HCT116 (cell line): ENCODE results near the gene TREM2. TPM values are rescaled to one million over a fixed set of nuclear protein-coding genes. Genes with fewer than 3 reads are reported as not detected.

Experiments
- ATAC-seq: fragments of 200-7000 bp; cut with Tn5 transposase; 2 replicates; pipeline ENCODE4 v1.9.1; 2020; ENCODE audit warnings: mild to moderate bottlenecking, moderate library complexity
- BruUV-seq: library from RNA; stranded (reverse); fragments of 400-500 nt; replicated peaks from 2 replicates; lab custom pipeline; 2021; lab: Mats Ljungman, UMichigan
- CTCF ChIA-PET: fragments of 300-600 bp; sonication (Branson Sonifier 250); formaldehyde crosslinking; loops from one replicate; lab custom pipeline; 2021; ENCODE audit warnings: antibody characterized with exemption; lab: Charles Lee
- POLR2A ChIA-PET: fragments of 300-600, 350-600 bp; sonication (Branson Sonifier 250); formaldehyde crosslinking; loops from one replicate; lab custom pipeline; 2021; ENCODE audit warnings: antibody characterized with exemption; lab: Charles Lee
- RAD21 ChIA-PET, 2 experiments: fragments of 300-600 bp; sonication (Branson Sonifier 250); formaldehyde crosslinking; loops; one replicate each; lab custom pipeline; 2023; ENCODE audit warnings: low total read pairs in 2 of 2; ENCODE audit not compliant: uncharacterized antibody in 2 of 2, unreplicated experiment in 2 of 2, low non-redundant PET in 1 of 2; lab: Charles Lee
- DNase-seq: peaks from one replicate; pipeline ENCODE4 v3.0.0-alpha.2; 2010; ENCODE audit warnings: low read depth, low spot score
- H2AFZ ChIP-seq: fragments of 200-600 bp; shearing (Covaris generic), sonication (generic); 2 replicates; pipeline ENCODE4 v1.6.1; 2017; ENCODE audit warnings: low read depth, mixed run types, mixed read lengths, antibody characterized with exemption, low read length; ENCODE audit not compliant: poor library complexity, severe bottlenecking
- H3K27ac ChIP-seq: 2 replicates; pipeline ENCODE4 v1.5.1; 2012; ENCODE audit warnings: low read depth, low read length
- H3K27me3 ChIP-seq: fragments of 200-600 bp; sonication (generic); 2 replicates; pipeline ENCODE4 v1.6.1; 2016; ENCODE audit warnings: mixed run types, low read length, mixed read lengths; ENCODE audit not compliant: insufficient read depth
- H3K36me3 ChIP-seq, 2 experiments: fragments of 200-500 bp in 1 of 2; fragments of 200-600 bp in 1 of 2; sonication (Bioruptor generic) in 1 of 2; sonication (generic) in 1 of 2; 2 replicates each; pipeline versions ENCODE4 v1.5.1 to v1.6.1; 2014 to 2016; ENCODE audit warnings: low read length in 2 of 2, inconsistent platforms in 1 of 2, mixed read lengths in 1 of 2, mixed run types in 1 of 2; ENCODE audit not compliant: insufficient read depth in 2 of 2, control insufficient read depth in 1 of 2
- H3K4me1 ChIP-seq, 2 experiments: fragments of 200-600 bp in 1 of 2; sonication (generic) in 1 of 2; 2 replicates each; pipeline versions ENCODE4 v1.5.1 to v1.6.1; 2012 to 2017; ENCODE audit warnings: low read length in 2 of 2, inconsistent platforms in 1 of 2, mild to moderate bottlenecking in 1 of 2, mixed read lengths in 1 of 2, mixed run types in 1 of 2, moderate library complexity in 1 of 2; ENCODE audit not compliant: insufficient read depth in 2 of 2, control insufficient read depth in 1 of 2
- H3K4me2 ChIP-seq: fragments of 200-600 bp; sonication (generic); 2 replicates; pipeline ENCODE4 v1.6.1; 2017; ENCODE audit warnings: mixed run types, low read length, mixed read lengths
- H3K4me3 ChIP-seq, 2 experiments: fragments of 200-600 bp in 1 of 2; sonication (generic) in 1 of 2; replicated peaks in 1 of 2; 2 replicates each; pipeline ENCODE4 v1.5.1; 2011 to 2016; ENCODE audit warnings: low read length in 2 of 2, control low read depth in 1 of 2, low read depth in 1 of 2, mild to moderate bottlenecking in 1 of 2, mixed read lengths in 1 of 2, mixed run types in 1 of 2
- H3K79me2 ChIP-seq: fragments of 200-600 bp; sonication (generic); 2 replicates; pipeline ENCODE4 v1.6.1; 2017; ENCODE audit warnings: mild to moderate bottlenecking, mixed run types, low read length, moderate library complexity, mixed read lengths; ENCODE audit not compliant: insufficient read depth
- H3K9ac ChIP-seq: fragments of 200-600 bp; sonication (generic); 2 replicates; pipeline ENCODE4 v1.6.1; 2016; ENCODE audit warnings: low read length, mixed read lengths
- H3K9me2 ChIP-seq: fragments of 200-600 bp; sonication (generic), shearing (Covaris generic); 2 replicates; pipeline ENCODE4 v1.6.1; 2017; ENCODE audit warnings: mixed run types, mild to moderate bottlenecking, moderate library complexity; ENCODE audit not compliant: insufficient read depth
- H3K9me3 ChIP-seq, 2 experiments: fragments of 200-500 bp in 1 of 2; fragments of 200-600 bp in 1 of 2; sonication (Bioruptor generic) in 1 of 2; sonication (generic) in 1 of 2; 2 replicates each; pipeline ENCODE4 v1.6.1; 2014 to 2017; ENCODE audit warnings: low read length in 2 of 2, mixed read lengths in 2 of 2, inconsistent platforms in 1 of 2, low read depth in 1 of 2, mild to moderate bottlenecking in 1 of 2, mixed run types in 1 of 2, moderate library complexity in 1 of 2; ENCODE audit not compliant: control insufficient read depth in 1 of 2, insufficient read depth in 1 of 2
- H4K20me1 ChIP-seq: fragments of 200-600 bp; sonication (generic), shearing (Covaris generic); 2 replicates; pipeline ENCODE4 v1.6.1; 2017; ENCODE audit warnings: mixed run types, mild to moderate bottlenecking, moderate library complexity; ENCODE audit not compliant: insufficient read depth
- ATF3 ChIP-seq: IDR thresholded peaks from 2 replicates; pipeline ENCODE4 v1.6.1; 2012
- CBX3 ChIP-seq: IDR thresholded peaks from 2 replicates; pipeline ENCODE4 v1.6.1; 2012; ENCODE audit warnings: low read depth
- CTCF ChIP-seq, 3 experiments: fragments of 200-600 bp in 1 of 3; sonication (generic) in 1 of 3; IDR thresholded peaks in 2 of 3; conservative IDR thresholded peaks in 1 of 3; 2 replicates each; pipeline ENCODE4 v1.5.1; 2012 to 2017; ENCODE audit warnings: low read depth in 2 of 3, low read length in 2 of 3, antibody characterized with exemption in 1 of 3, borderline replicate concordance in 1 of 3, control low read depth in 1 of 3, mild to moderate bottlenecking in 1 of 3, mixed read lengths in 1 of 3, mixed run types in 1 of 3, moderate library complexity in 1 of 3; ENCODE audit not compliant: insufficient read depth in 1 of 3
- EGR1 ChIP-seq: IDR thresholded peaks from 2 replicates; pipeline ENCODE4 v1.6.1; 2012; ENCODE audit warnings: low read depth
- ELF1 ChIP-seq: IDR thresholded peaks from 2 replicates; pipeline ENCODE4 v1.6.1; 2012; ENCODE audit warnings: low read depth, borderline replicate concordance
- EZH2 ChIP-seq: fragments of 200-600 bp; sonication (generic); IDR thresholded peaks from 2 replicates; pipeline ENCODE4 v1.6.1; 2017; ENCODE audit warnings: antibody characterized with exemption, mixed run types
- EZH2phosphoT487 ChIP-seq: fragments of 200-600 bp; IDR thresholded peaks from 2 replicates; pipeline ENCODE4 v1.6.1; 2018; ENCODE audit warnings: antibody characterized with exemption, borderline replicate concordance
- FOSL1 ChIP-seq: IDR thresholded peaks from 2 replicates; pipeline ENCODE4 v1.6.1; 2012; ENCODE audit warnings: low read depth
- JUND ChIP-seq: IDR thresholded peaks from 2 replicates; pipeline ENCODE4 v1.6.1; 2012
- POLR2AphosphoS5 ChIP-seq: IDR thresholded peaks from 2 replicates; pipeline ENCODE4 v1.6.1; 2011; ENCODE audit warnings: mild to moderate bottlenecking, low read depth, low read length, moderate library complexity
- REST ChIP-seq: IDR thresholded peaks from 2 replicates; pipeline ENCODE4 v1.6.1; 2012; ENCODE audit warnings: low read depth
- SIN3A ChIP-seq: IDR thresholded peaks from 2 replicates; pipeline ENCODE4 v1.6.1; 2012; ENCODE audit warnings: low read depth
- YY1 ChIP-seq: IDR thresholded peaks from 2 replicates; pipeline ENCODE4 v1.6.1; 2011; ENCODE audit warnings: low read length, low read depth, moderate library complexity, mild to moderate bottlenecking; ENCODE audit not compliant: insufficient replicate concordance; ENCODE audit errors: extremely low read depth
- ZFX ChIP-seq: fragments of 450-650 bp; IDR thresholded peaks from 2 replicates; pipeline ENCODE4 v1.6.1; 2017
- intact Hi-C: fragments of 100-400 bp; cut with micrococcal nuclease; formaldehyde crosslinking; loops from 2 replicates; pipeline ENCODE4 v1.10.0; 2022
- total RNA-seq: library from RNA; stranded (reverse); gene quantifications from one replicate; pipeline ENCODE4 v1.2.1, GENCODE V29; 2021; ENCODE audit not compliant: unreplicated experiment
- TF ChIP-seq, protein P1 (sequence below): IDR thresholded peaks from 2 replicates; pipeline ENCODE4 v1.6.1; 2012

TREM2 gene
- total RNA-seq, 1 experiment from 2014 or later, result not detected

- ChIA-PET RAD21 (no interaction called here), CTCF (no interaction called here), POLR2A (no interaction called here)
- no peaks in the 10 kb centered on the region for H3K36me3 ChIP-seq
- H3K27me3 ChIP-seq, result peaks cover 6% of the 10 kb centered on the region; the same call in 1 of the 2 replicates
- ATAC-seq (no peak), DNase-seq (no peak)
- no peak overlapping the region for H3K4me2 ChIP-seq
- no peak overlapping the region for H2AFZ ChIP-seq
- no peaks in the 10 kb centered on the region for H3K9me2 ChIP-seq
- H3K4me1 ChIP-seq, result no peaks in the 10 kb centered on the region
- no peak overlapping the region for H3K4me3 ChIP-seq
- H3K79me2 ChIP-seq, result no peaks in the 10 kb centered on the region
- no peak for TF ChIP-seq ELF1
- no peak for TF ChIP-seq ATF3
- TF ChIP-seq EGR1, result no peak
- TF ChIP-seq ZFX, result no peak
- TF ChIP-seq YY1, result no peak
- TF ChIP-seq JUND, result no peak
- TF ChIP-seq, protein P1, sequence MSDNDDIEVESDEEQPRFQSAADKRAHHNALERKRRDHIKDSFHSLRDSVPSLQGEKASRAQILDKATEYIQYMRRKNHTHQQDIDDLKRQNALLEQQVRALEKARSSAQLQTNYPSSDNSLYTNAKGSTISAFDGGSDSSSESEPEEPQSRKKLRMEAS, result no peak
- no peak for TF ChIP-seq REST
- no peak for TF ChIP-seq FOSL1
- no peak for TF ChIP-seq EZH2phosphoT487
- TF ChIP-seq CBX3, result no peak
- no peak for TF ChIP-seq POLR2AphosphoS5
- TF ChIP-seq CTCF (IDR thresholded peaks at IDR 0.05 in 2 of 3, conservative IDR thresholded peaks at IDR 0.05 in 1 of 3; ENCODE audit: borderline replicate concordance in 1 of 3, insufficient read depth in 1 of 3, low read depth in 2 of 3, low read length in 2 of 3), result no peak
- no peak for TF ChIP-seq SIN3A
- TF ChIP-seq EZH2, result no peak
- intact Hi-C loops, result no loop called here
- H3K27ac ChIP-seq, result no peak overlapping the region
- H3K9me3 ChIP-seq, result no peaks in the 10 kb centered on the region
- H3K9ac ChIP-seq, result no peak overlapping the region
- no TSS peak for BruUV-seq
- no peaks in the 10 kb centered on the region for H4K20me1 ChIP-seq
These were observed 30.7 kb downstream of the TREM2 start for GRCh38 chr6:41132254-41132653.
